Mesendoderm (in vitro differentiated cells): ENCODE results near the gene ABCA10. TPM values are rescaled to one million over a fixed set of nuclear protein-coding genes. Genes with fewer than 3 reads are reported as not detected.

Experiments
- DNase-seq: peaks from one replicate; pipeline ENCODE4 v3.0.0; 2013
- H2AK5ac ChIP-seq: 2 replicates; pipeline ENCODE4 v1.6.1; 2013; ENCODE audit warnings: low read length, inconsistent platforms
- H2BK120ac ChIP-seq: 2 replicates; pipeline ENCODE4 v1.6.1; 2013; ENCODE audit warnings: low read depth, mild to moderate bottlenecking, low read length, moderate library complexity, mixed read lengths
- H2BK15ac ChIP-seq: replicated peaks from 2 replicates; pipeline ENCODE4 v1.6.1; 2013; ENCODE audit warnings: low read depth, mild to moderate bottlenecking, moderate library complexity
- H2BK5ac ChIP-seq: 2 replicates; pipeline ENCODE4 v1.6.1; 2013; ENCODE audit warnings: low read length, inconsistent platforms
- H3K18ac ChIP-seq: 2 replicates; pipeline ENCODE4 v1.6.1; 2013; ENCODE audit warnings: mild to moderate bottlenecking, low read length, mixed read lengths
- H3K23ac ChIP-seq: one replicate; pipeline ENCODE4 v1.6.1; 2013; ENCODE audit warnings: low read length
- H3K27ac ChIP-seq: 2 replicates; pipeline ENCODE4 v1.5.1; 2013; ENCODE audit warnings: low read depth, mild to moderate bottlenecking, inconsistent platforms, low read length, moderate library complexity
- H3K27me3 ChIP-seq: 2 replicates; pipeline ENCODE4 v1.6.1; 2013; ENCODE audit warnings: low read length, control low read depth, mild to moderate bottlenecking, inconsistent platforms; ENCODE audit not compliant: insufficient read depth, poor library complexity
- H3K36me3 ChIP-seq: 2 replicates; pipeline ENCODE4 v1.6.1; 2013; ENCODE audit warnings: low read length, inconsistent platforms; ENCODE audit not compliant: control insufficient read depth, insufficient read depth
- H3K4ac ChIP-seq: one replicate; pipeline ENCODE4 v1.6.1; 2013; ENCODE audit warnings: low read depth, mild to moderate bottlenecking, low read length, moderate library complexity
- H3K4me1 ChIP-seq: 2 replicates; pipeline ENCODE4 v1.6.1; 2013; ENCODE audit warnings: low read depth, low read length, inconsistent platforms; ENCODE audit not compliant: control insufficient read depth
- H3K4me2 ChIP-seq: 2 replicates; pipeline ENCODE4 v1.6.1; 2013; ENCODE audit warnings: low read length
- H3K4me3 ChIP-seq: 2 replicates; pipeline ENCODE4 v1.5.1; 2013; ENCODE audit warnings: mild to moderate bottlenecking, low read length
- H3K56ac ChIP-seq: one replicate; pipeline ENCODE4 v1.6.1; 2013; ENCODE audit warnings: low read length
- H3K79me1 ChIP-seq: 2 replicates; pipeline ENCODE4 v1.6.1; 2013; ENCODE audit warnings: low read length, inconsistent platforms
- H3K79me2 ChIP-seq: 2 replicates; pipeline ENCODE4 v1.6.1; 2013; ENCODE audit warnings: mild to moderate bottlenecking, low read length; ENCODE audit not compliant: control insufficient read depth, insufficient read depth
- H3K9ac ChIP-seq: 2 replicates; pipeline ENCODE4 v1.6.1; 2013; ENCODE audit warnings: low read length, inconsistent platforms
- H4K5ac ChIP-seq: one replicate; pipeline ENCODE4 v1.6.1; 2013; ENCODE audit warnings: low read length
- H4K8ac ChIP-seq: one replicate; pipeline ENCODE4 v1.6.1; 2013; ENCODE audit warnings: low read depth, mild to moderate bottlenecking, control low read depth, low read length, moderate library complexity
- WGBS: extraction: QIAGEN DNeasy Blood & Tissue Kit; methylation state at CpG from one replicate; pipeline ENCODE4 v1.1.7; 2013; ENCODE audit warnings: low lambda C conversion rate, missing lambda C conversion rate; ENCODE audit not compliant: insufficient coverage; ENCODE audit errors: extremely low coverage; 5-methylcytosine and 5-hydroxymethylcytosine counted together
- small RNA-seq: library from polyadenylated mRNA; stranded (forward); fragments of <200 nt; extraction: miRNeasy Mini kit (QIAGEN cat#:217004); gene quantifications from one replicate; pipeline ENCODE3, GENCODE V24; 2013; ENCODE audit not compliant: insufficient read depth

Gene ABCA10

GRCh38 chr17:69103557-69104233 is 124.9 kb downstream of the ABCA10 start:
- Histone ChIP-seq H3K4me3 (no peak overlapping the region), H3K4ac (no peak overlapping the region), H3K56ac (no peak overlapping the region), H3K18ac (no peak overlapping the region), H3K79me2 (no peaks in the 10 kb centered on the region), H3K79me1 (no peaks in the 10 kb centered on the region), H3K27me3 (no peaks in the 10 kb centered on the region), H3K9ac (no peak overlapping the region), H4K8ac (no peak overlapping the region), H3K27ac (no peak overlapping the region), H2BK5ac (no peak overlapping the region), H2BK120ac (no peak overlapping the region), H3K4me1 (no peaks in the 10 kb centered on the region), H3K4me2 (no peak overlapping the region), H4K5ac (no peak overlapping the region), H2AK5ac (no peak overlapping the region), H2BK15ac (no peak overlapping the region), H3K23ac (no peak overlapping the region), H3K36me3 (no peaks in the 10 kb centered on the region)
- no peak for DNase-seq
- no CpG with 5 or more reads among the region's 9 CpGs for WGBS

- no peak overlapping the region for H4K5ac ChIP-seq
- H3K18ac ChIP-seq, result no peak overlapping the region
- no peak overlapping the region for H2BK120ac ChIP-seq
These were observed 130.0 kb downstream of the ABCA10 start for GRCh38 chr17:69098625-69099024.

More at GRCh38 chr17:69098625-69099024, 130.0 kb downstream of the ABCA10 start:
- H3K4me1 ChIP-seq, result no peaks in the 10 kb centered on the region
- no peak overlapping the region for H3K4me3 ChIP-seq
- H3K4me2 ChIP-seq, result no peak overlapping the region
- no peak overlapping the region for H3K27ac ChIP-seq
- WGBS, result no CpG with 5 or more reads among the region's 4 CpGs
- H4K8ac ChIP-seq, result no peak overlapping the region
- no peaks in the 10 kb centered on the region for H3K79me2 ChIP-seq
- H2AK5ac ChIP-seq, result no peak overlapping the region
- no peak overlapping the region for H3K23ac ChIP-seq
- no peak for DNase-seq
- no peak overlapping the region for H2BK5ac ChIP-seq
- H3K4ac ChIP-seq, result no peak overlapping the region
- H3K27me3 ChIP-seq, result no peaks in the 10 kb centered on the region
- H3K36me3 ChIP-seq, result no peaks in the 10 kb centered on the region
- no peak overlapping the region for H3K56ac ChIP-seq
- no peak overlapping the region for H3K9ac ChIP-seq
- no peaks in the 10 kb centered on the region for H3K79me1 ChIP-seq
- H2BK15ac ChIP-seq, result no peak overlapping the region

Small RNA genes within 50 kb of the gene (small RNA-seq; reads per million reads assigned to genes)
- not detected for gene MIR4524B
